ENCODE results near the gene SLPI. TPM values are rescaled to one million over a fixed set of nuclear protein-coding genes. Genes with fewer than 3 reads are reported as not detected.

Gene SLPI
- under 1 TPM in 1 of 3 donors, not detected in 2; 0.90 TPM for total RNA-seq
- not detected for total RNA-seq (2013)

GRCh38 chr20:45254383-45255262, at the start of gene SLPI:
Gene SLPI (minus strand): TSS chr20:45254564. CDS start chr20:45254543, 21 bp downstream.
- H3K27me3 ChIP-seq (ENCODE audit: control insufficient read depth, insufficient read depth, low read length) = peaks cover 14% of the 10 kb centered on the region
- H3K27me3 Mint-ChIP-seq (ENCODE audit: low read depth in 2 of 2) = peaks cover 13 to 34% of the 10 kb centered on the region in 2 donors
- H3K4me1 Mint-ChIP-seq = no peaks in the 10 kb centered on the region
- no peaks in the 10 kb centered on the region for H3K36me3 ChIP-seq (ENCODE audit: control insufficient read depth, insufficient read depth, low read length)
- no peak within 1 kb of the TSS for H3K4me3 Mint-ChIP-seq
- no peak for ATAC-seq
- no peaks in the 10 kb centered on the region for H3K9me3 Mint-ChIP-seq
- 46% methylated on average over 7 of the region's 7 CpGs for WGBS (ENCODE audit: insufficient coverage)
- no peak for DNase-seq
- H3K36me3 Mint-ChIP-seq = no peaks in the 10 kb centered on the region
- no peaks in the 10 kb centered on the region for H3K4me1 ChIP-seq (ENCODE audit: control insufficient read depth, insufficient read depth, low read length)
- H3K4me3 ChIP-seq (ENCODE audit: low read length) = no peak within 1 kb of the TSS
- H3K27ac ChIP-seq (ENCODE audit: low read length) = no peak within 1 kb of the TSS
- TF ChIP-seq CTCF (IDR thresholded peaks at IDR 0.05) = no peak
- intact Hi-C loops (cut with micrococcal nuclease) = no loop called here
- H3K9me3 ChIP-seq (ENCODE audit: control insufficient read depth, insufficient read depth, low read length) = no peaks in the 10 kb centered on the region
- H3K27ac Mint-ChIP-seq = no peak within 1 kb of the TSS

GRCh38 chr20:45303586-45304463, 49.5 kb upstream of the SLPI start:
- 54% methylated on average over 47 of the region's 47 CpGs for WGBS (ENCODE audit: insufficient coverage)
- DNase-seq = no peak
- no peaks in the 10 kb centered on the region for H3K9me3 Mint-ChIP-seq
- no peak for TF ChIP-seq CTCF (IDR thresholded peaks at IDR 0.05)
- intact Hi-C loops (cut with micrococcal nuclease) = no loop called here
- Histone ChIP-seq H3K27ac (ENCODE audit: low read length) (no peak overlapping the region), H3K27me3 (ENCODE audit: control insufficient read depth, insufficient read depth, low read length) (peaks cover 5% of the 10 kb centered on the region), H3K4me3 (ENCODE audit: low read length) (no peak overlapping the region), H3K9me3 (ENCODE audit: control insufficient read depth, insufficient read depth, low read length) (no peaks in the 10 kb centered on the region), H3K4me1 (ENCODE audit: control insufficient read depth, insufficient read depth, low read length) (no peaks in the 10 kb centered on the region), H3K36me3 (ENCODE audit: control insufficient read depth, insufficient read depth, low read length) (no peaks in the 10 kb centered on the region)
- H3K4me3 Mint-ChIP-seq = no peak overlapping the region
- no peaks in the 10 kb centered on the region for H3K4me1 Mint-ChIP-seq
- H3K36me3 Mint-ChIP-seq = no peaks in the 10 kb centered on the region
- H3K27me3 Mint-ChIP-seq (ENCODE audit: low read depth in 2 of 2) = peaks cover 26 to 39% of the 10 kb centered on the region in 2 donors
- ATAC-seq = no peak
- no peak overlapping the region for H3K27ac Mint-ChIP-seq

- Mint-ChIP-seq H3K4me3 (no peak overlapping the region), H3K27ac (no peak overlapping the region), H3K36me3 (no peaks in the 10 kb centered on the region), H3K9me3 (no peaks in the 10 kb centered on the region), H3K27me3 (ENCODE audit: low read depth in 2 of 2) (peaks cover 21 to 37% of the 10 kb centered on the region in 2 donors), H3K4me1 (no peaks in the 10 kb centered on the region)
- DNase-seq (no peak), ATAC-seq (no peak)
- Histone ChIP-seq H3K9me3 (ENCODE audit: control insufficient read depth, insufficient read depth, low read length) (no peaks in the 10 kb centered on the region), H3K27me3 (ENCODE audit: control insufficient read depth, insufficient read depth, low read length) (peaks cover 5% of the 10 kb centered on the region), H3K36me3 (ENCODE audit: control insufficient read depth, insufficient read depth, low read length) (no peaks in the 10 kb centered on the region), H3K4me1 (ENCODE audit: control insufficient read depth, insufficient read depth, low read length) (no peaks in the 10 kb centered on the region), H3K27ac (ENCODE audit: low read length) (no peak overlapping the region), H3K4me3 (ENCODE audit: low read length) (no peak overlapping the region)
- no peak for TF ChIP-seq CTCF (IDR thresholded peaks at IDR 0.05)
- 84% methylated on average over 5 of the region's 5 CpGs for WGBS (ENCODE audit: insufficient coverage)
- intact Hi-C loops (cut with micrococcal nuclease) = no loop called here
Observed at GRCh38 chr20:45301824-45302271, 47.5 kb upstream of the SLPI start.

Measured in natural killer cell (primary cell).